Raji (cell line): ENCODE results near the gene GRAMD4.

ENCODE experiments used
- POLR2A ChIP-seq: IDR thresholded peaks from 2 replicates; pipeline ENCODE4 v1.6.1; 2011; ENCODE audit warnings: low read depth, low read length, control low read depth; ENCODE audit not compliant: insufficient read depth

Gene GRAMD4

DNA sequence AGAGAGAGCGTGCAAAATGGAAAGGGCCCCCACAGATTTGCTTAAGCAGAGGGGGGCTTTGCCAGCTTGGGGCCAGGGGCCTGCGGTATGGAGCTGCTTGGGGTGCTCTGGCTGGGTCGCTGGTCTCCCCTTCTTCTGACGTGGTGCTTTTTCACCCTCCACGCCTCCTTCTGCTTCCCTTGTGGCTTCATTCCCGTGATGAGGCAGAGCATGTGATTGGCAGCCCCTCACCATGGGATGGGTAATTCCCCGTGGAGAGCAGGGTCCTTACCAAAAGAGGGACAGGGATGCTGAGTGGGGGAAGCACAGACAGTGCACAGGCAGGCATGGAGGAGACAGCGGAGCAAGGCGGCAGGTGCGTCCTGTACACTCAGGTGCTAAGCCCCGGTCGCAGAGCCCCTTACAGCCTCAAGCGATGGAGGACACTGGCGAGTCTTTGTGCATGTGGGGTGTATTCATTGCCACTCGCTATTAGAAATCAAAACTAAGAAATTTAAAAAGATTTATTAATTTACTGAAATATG lies 19.9 kb upstream of the GRAMD4 start:
- TF ChIP-seq POLR2A, result no peak

- TF ChIP-seq POLR2A, result no peak
Measured at GRCh38 chr22:46602025-46602424, 18.2 kb upstream of the GRAMD4 start.

DNA sequence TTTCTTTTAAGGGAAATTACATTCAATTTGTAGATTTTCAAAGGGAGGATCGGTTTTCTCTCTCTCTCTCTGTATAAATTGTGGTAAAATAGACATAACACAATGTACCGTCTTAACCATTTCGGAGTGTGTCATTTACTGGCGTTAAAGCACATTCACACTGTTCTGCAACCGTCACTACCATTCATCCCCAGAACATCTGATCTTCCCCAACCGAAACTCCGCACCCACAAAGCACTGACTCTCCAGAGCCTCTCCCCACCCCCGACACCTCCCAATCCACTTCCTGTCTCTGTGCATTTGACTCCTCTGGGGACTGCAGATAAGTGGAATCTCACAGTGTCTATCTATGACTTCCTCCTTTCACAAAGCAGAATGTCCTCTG lies 15.9 kb upstream of the GRAMD4 start:
- TF ChIP-seq POLR2A, result no peak

- no peak for TF ChIP-seq POLR2A
Measured at GRCh38 chr22:46605117-46605516, 15.1 kb upstream of the GRAMD4 start.

DNA sequence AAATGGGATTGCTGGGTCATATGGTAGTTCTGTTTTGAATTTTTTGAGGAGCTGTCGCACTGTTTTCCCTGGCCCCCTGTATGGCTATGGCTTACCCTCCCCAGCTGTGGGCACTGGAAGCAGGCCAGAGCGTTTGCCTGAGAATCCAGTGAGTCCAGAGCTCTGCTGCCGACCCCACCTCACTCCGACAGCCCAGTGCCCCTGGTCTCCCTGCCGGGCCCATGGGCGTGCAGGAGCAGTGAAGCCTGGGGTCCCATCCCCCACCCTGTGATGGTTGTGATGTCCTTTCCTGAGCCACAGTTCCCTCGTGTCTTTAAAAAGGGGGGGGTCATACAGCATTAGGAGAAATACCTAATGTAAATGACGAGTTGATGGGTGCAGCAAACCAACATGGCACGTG lies 13.3 kb upstream of the GRAMD4 start:
- no peak for TF ChIP-seq POLR2A

DNA sequence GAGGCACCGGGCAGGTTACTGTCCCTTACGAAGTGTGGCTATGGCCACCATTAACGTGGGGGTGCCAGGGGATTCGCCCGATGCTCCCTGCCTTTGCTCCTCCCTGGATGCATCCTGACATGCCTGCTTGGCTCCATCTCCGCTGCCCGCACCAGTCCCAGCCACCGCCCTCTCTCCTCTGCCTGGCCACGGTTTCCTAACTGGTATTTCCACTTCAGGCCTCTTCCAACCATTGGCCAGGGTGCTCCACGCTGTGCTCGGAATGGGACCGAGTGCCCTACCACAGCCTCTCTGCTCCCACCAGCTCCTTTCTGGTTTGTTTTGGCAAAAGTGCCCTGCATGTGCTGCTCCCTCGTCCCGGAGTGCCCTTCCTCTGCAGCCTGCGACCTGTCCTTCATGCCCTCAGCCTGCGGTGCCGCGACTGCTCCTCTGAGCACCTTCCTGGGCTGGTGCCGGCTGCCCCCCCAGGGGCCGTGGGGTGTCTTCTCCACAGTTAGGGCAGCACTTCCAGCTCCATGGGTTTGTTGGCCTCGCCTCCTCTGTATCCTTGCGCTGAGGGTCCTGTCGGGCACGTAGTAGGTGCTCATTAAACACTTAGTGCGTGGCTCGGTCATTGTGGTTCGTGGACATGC lies 12.6 kb upstream of the GRAMD4 start:
- TF ChIP-seq POLR2A, result no peak

DNA sequence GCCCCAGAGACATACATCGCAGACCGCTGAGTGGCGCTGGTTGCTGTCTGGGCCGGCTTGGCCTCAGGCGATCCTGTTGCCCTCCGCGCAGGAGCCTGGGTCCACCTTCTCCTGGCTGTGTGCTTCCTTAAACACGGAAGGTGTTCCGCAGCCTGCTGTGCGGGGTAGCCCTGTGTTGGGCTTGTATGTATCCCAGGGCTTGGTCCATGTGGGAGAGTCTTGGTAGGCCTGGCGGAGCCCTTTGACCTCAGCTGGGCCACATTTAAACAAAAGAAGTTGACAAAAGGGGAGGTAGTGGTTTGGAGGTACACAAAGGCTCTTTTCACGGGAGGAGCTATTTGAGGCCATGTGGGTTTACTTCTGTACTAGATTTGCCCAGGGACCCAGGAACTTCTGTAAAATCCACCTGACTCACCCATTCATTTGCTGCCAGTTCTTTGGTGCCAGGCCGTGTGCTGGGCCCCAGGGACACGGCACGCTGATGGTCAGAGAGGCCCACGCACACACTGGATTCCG lies 11.0 kb upstream of the GRAMD4 start:
- TF ChIP-seq POLR2A, result no peak

GRCh38 chr22:46609724-46610201 lies 10.4 kb upstream of the GRAMD4 start:
- no peak for TF ChIP-seq POLR2A

DNA sequence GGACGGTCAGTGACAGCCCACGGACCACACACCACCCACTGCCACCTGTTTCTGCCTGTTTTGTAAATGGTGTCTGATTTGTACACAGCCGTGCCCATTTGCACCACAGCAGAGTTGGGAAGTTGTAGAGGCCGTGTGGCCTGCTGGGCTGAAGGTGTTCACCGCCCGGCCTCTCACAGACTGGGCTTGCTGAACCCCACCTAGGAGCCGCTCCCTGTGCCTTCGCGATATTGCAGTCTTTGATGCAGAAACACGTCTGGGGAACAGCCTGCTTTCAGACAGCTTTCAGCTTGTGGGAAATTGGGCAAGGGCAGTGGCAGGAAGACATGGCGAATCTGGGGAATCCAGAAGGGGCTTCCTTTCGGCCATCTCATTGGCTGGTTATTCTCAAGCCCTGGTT lies 9.8 kb upstream of the GRAMD4 start:
- no peak for TF ChIP-seq POLR2A

GRCh38 chr22:46611189-46611588 lies 9.0 kb upstream of the GRAMD4 start:
- no peak for TF ChIP-seq POLR2A

GRCh38 chr22:46612341-46612903 lies 7.8 kb upstream of the GRAMD4 start:
- no peak for TF ChIP-seq POLR2A

DNA sequence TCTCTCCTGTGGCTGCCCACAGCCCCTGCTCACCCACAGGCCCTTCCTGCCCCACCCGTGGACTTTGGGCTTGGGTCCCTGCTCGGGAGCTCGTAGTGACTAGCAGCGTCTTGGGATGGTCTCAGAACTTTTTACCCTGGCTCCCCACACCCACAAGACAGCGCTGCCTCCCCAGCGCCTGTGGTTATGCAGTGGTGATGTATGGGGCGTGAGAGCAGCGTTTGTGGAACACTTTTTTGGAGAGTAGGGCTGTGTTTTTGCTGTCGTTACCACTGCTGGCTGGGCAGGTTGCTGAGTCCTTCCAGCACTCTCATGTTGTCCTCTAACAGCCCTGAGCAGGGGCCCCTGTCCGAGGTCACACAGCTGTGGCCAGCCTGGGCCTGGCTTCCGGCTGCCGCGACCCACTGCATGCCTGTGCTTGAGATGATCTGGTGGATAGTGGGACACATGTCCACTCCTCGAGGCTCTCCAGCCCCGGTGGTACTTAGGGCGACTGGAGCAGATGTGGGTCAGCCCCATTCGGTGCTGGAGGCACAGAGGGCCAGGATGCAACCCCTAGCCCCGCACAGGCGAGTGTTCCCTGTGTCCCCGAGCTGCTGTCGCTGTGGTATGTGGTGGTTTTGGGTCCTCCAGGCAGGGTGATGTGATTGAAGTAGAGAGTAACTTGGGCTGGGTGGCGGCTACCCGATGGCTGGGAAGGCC lies 7.1 kb upstream of the GRAMD4 start:
- no peak for TF ChIP-seq POLR2A

GRCh38 chr22:46613606-46614021 lies 6.6 kb upstream of the GRAMD4 start:
- 0 out of 2 replicates have a peak, but pooled peaks have one; percentile 41 for TF ChIP-seq POLR2A

DNA sequence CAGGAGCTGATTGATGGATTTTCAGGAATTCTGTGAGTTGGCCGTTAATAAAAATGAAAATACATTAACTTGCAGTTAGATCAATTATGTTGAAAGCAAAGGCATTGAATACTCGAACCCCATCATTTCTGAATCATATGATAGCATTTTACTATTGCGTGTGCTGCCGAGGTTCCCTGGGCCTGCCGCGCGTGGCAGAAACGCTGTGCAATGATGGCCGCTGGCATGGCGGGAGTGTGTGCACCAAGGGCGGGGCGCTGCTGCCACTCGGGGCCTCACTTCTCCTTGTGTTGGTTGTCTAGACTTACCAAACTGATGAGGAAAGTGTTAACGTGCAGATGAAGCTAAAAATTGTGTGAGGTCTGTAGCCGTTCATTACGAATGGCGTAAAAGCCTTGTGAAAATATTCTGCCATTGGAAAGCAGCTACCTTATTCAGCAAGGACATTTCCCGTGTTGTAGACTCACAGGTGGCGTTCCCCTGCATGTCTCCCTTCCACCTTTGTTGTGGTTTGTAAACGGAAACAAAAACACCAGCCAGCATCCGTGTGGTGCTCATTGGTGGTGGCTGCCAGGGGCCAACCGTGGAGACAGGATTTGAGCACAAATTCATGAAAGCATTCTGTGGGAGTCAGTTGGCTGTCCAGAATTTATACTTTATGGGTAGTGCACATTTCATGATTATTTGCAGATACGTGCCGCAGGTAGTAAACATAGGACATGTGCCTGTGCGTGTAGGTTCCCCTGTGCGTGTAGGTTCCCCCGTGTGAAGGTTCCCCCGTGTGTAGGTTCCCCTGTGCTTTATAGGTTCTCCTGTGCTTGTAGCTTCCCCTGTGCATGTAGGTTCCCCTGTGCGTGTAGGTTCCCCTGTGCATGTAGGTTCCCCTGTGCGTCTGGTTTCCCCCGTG lies 5.9 kb upstream of the GRAMD4 start:
- TF ChIP-seq POLR2A, result no peak
